Measurements from ENCODE around the gene ARID3C.
"Not testable (repeated sequence)": the region's sequence is repeated elsewhere in the genome, so short reads cannot be mapped to it uniquely, and the experiment has no call there.

ARID3C gene

DNA sequence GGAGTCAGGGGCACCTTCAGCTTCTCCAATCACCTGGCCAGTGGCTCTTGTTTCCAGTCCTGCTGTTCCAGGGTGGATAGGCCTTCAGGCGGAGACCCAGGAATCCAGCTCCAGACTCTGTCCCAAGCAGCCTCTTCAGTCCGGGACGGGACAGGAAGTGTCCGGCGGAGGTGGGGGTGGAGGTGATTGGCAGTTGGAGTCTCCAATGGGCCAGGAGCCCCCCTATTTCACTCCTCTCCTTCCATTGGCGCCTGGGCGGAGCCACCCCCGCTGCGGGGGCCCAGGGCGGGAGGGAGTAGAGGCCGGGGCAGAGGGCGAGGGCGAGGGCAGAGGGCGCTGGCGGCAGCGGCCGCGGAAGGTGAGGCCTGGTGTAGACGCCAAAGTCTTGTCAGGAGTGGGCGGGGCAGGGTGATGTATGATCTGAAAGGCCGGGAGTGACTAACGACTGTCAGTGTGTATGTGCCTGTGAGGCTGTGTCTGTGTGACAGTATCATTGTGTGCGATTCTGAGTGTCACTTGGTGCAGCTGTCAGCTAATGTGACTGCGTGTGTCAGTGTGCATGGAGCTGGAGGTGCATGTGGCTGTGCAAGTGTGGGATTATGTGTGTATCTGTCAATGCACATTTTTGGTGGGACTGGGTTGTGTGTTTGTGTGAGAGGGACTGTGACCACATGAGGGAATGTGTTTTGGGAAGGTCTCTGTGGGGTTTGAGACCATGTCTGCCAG is 23.2 kb upstream of the ARID3C start, which contains the start of gene IL11RA:
IL11RA (plus strand) TSS at position 310 of the 726 bp plus-strand sequence. CDS start 3,033 bp downstream, outside the sequence.
- ATAC-seq = peak; percentile 90 to 92

GRCh38 chr9:34651321-34651720 is 22.5 kb upstream of the ARID3C start:
- no peak for ATAC-seq

DNA sequence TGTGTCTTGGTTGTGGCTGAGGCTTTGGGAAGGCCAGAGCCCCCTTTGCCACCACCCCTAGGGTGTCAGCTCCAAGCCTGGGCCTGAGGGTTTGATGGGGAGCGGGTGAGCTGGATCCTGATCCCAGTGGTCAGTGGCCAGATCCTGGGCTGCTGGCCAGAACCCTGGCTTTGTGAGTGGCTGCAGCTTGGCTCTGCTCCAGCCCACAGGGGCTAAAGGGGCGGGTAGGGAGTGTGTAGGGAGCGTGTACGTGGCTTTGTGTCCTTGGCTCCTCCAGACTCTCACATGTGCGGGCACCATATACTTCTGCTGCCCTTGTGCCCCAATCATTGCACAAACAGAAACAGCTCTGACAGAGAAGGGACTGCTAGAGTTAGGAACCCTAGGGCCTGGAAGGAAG is 21.9 kb upstream of the ARID3C start:
- ATAC-seq = no peak

- ATAC-seq = no peak
Observed at GRCh38 chr9:34648673-34649072, 19.8 kb upstream of the ARID3C start.

GRCh38 chr9:34647651-34648050 is 18.8 kb upstream of the ARID3C start:
- ATAC-seq = no peak

DNA sequence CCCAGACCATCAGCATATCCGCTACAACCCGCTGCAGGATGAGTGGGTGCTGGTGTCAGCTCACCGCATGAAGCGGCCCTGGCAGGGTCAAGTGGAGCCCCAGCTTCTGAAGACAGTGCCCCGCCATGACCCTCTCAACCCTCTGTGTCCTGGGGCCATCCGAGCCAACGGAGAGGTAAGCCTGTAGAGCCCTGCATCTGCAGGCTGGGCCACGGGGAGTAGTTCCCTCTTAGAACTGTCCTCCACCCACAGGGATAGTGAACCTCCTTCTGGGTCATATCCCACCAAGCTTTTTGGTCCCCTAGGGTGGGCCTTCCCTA is 18.2 kb upstream of the ARID3C start:
- ATAC-seq = no peak

DNA sequence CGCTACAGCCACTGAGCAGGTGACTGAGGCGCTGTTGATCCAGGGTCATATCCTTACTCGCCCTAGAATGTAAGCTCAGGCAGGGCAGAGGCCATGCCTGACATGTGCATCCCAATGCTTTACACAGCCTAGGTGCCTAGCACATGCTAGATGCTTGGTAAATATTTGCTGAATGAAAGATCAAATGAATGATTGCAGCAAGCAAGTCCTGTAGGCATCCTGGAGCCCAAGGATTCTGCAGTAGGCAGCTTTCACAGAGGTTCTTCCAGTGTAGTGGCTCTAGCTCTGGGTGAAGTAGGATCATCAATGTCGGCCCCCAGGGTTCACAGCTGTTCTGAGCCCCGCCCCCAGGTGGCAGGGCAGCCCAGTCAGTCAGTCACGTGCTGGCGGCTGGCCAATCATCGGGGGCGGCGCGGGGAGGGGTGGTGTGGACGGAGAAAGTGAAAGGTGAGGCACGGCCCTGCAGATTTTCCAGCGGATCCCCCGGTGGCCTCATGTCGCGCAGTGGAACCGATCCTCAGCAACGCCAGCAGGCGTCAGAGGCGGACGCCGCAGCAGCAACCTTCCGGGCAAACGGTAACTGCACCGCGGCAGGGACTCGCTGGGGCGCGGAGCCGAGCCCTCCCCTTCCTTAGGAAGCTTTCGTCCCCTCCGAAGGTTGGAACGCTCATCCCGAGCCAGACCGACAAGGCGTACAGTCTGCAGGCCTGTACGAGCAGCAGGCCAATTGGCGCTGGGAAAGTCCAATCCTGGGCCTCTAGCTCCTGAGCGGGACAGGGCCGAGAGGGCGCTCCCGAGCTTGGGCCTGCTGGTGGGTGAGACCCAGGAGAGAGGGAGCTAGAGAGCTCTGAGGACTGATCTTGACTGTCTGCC is 17.6 kb upstream of the ARID3C start, which contains the start of gene GALT:
GALT (plus strand) TSS at position 465 of the 873 bp plus-strand sequence; CDS start at position 495, 30 bp downstream.
- peak; percentile 89 for ATAC-seq

DNA sequence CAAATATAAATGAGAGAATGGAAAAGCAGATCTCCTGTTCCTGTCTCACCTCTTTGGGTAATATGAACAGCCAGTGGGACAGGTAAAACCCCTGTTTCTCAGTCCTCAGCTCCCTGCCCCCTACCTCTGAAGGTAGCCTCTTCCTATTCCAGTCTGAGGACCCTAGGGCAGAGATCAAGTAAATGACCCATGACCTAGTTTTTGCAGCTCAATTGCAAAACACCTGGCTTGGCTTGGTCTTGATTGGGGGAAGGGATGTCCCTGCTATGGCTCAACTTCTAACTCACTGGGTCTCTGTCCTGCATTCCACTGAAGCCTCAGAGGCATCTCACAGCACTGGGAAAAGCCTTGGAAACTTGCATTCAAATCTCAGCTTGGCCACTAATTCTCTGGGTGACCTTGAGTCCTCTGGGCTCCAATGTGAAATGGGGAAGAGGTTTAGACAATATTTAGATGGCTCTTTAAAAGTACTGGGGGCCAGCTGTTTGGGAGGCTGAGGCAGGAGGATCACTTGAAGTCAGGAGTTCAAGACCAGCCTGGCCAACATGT is 16.0 kb upstream of the ARID3C start:
- ATAC-seq = no peak

DNA sequence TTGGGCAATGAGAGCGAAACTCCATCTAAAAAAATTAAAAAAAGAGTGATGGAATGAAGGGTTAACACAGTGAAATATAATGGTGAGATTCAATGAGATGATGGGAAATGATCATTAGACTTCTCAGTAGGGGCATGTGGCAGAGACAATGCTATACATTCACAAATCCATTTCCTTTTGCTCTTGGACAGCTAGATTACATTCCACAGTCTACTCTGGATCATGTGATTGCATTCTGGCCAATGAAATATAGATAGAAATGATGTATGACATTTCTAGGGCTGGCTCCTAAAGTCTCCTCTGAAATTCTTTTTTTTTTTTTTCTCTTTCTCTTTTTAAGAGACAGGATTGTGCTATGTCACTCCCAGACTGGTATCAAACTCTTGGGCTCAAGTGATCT is 13.8 kb upstream of the ARID3C start:
- no peak for ATAC-seq

DNA sequence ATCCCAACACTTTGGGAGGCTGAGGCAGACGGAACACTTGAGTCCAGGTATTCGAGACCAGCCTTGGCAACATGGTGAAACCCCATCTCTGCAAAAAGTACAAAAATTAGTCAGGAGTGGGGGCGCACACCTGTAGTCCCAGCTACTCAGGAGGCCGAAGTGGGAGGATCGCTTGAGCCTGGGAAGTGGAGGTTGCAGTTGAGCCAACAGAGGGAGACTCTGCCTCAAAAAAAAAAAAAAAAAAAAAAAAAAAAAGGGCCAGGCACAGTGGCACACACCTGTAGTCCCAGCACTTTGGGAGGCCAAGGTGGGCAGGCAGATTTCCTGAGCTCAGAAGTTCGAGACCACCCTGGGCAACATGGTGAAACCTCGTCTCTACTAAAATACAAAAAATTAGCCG is 10.5 kb upstream of the ARID3C start:
- ATAC-seq = not testable (repeated sequence)

DNA sequence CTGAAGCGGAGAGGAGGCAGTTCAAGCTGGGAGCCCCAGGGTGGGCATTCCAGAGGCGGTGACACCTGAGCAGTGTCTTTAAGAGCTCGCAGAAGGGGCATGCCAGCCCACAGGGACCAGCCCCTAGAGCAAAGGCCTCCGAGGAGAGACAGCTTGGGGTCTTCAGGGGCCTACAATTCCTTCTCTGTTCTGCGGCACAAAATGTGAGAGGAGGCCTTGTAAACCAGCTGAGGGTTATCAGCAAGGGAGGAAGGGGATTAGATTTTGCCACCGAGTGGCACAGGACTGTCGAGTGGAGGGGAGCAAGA is 9.2 kb upstream of the ARID3C start:
- no peak for ATAC-seq

- peak; percentile 89 to 92 for ATAC-seq
Observed at GRCh38 chr9:34637356-34638137, 8.7 kb upstream of the ARID3C start, which contains the start of gene SIGMAR1. TSS of gene SIGMAR1 (minus strand) at chr9:34637787. CDS start at chr9:34637697, 90 bp downstream.

DNA sequence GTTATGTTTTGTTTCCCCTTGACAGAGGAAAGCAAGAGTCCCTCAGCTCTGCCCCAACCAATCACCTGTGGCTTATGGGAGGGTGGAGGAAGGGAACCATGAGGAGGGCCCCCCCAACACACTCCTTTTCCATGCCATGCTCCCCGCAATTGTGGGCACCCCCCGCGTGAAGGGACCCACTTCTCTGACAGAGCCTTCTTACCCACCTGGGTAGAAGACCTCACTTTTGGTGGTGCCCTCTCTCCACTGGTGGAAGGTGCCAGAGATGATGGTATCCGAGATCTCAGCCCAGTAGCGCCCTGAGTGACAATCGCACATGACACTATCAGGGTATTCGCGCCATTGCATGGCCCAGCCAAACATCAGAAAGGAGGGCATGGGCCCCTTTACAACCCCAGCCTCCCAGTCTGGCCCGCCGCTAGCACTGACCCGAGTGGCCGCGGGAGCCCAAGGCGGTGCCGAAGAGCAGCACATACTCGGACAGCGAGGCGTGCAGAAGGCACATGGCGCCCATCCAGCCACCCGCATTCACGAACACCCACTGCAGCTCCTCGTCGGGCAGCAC is 8.0 kb upstream of the ARID3C start:
- peak; percentile 2 to 7 for ATAC-seq

GRCh38 chr9:34635556-34635955 is 6.7 kb upstream of the ARID3C start:
- no peak for ATAC-seq

DNA sequence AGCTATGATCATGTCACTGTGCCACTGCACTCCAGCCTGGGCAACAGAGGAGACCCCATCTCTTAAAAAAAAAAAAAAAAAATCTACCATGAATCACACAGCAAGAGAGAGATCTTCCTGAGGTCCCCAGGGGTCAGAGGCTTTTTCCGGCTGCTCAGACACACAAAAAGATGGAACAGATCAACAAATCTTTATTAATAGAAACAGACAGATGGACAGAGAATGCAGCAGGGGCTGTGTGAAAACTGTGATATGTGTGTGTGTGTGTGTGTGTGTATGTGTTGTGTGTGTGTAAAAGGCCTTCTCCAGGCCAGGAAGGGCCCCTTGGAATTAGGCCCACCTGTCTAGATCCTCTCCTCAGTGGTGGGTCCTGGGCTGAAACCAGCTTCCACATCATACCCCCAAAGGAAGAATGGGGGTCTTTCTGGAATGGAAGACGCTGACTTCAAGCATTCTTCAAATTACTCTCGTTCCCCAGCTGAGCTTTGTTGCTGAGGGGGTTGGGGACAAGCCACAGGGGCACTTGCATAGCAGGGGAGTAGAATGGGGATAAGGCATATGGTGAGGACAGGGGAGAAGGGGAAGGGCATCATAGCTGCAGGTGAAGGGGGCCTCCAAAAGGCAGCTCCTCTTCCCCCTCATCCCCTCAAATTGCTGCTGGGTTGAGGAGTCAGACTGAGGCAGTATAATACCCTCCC is 5.8 kb upstream of the ARID3C start:
- ATAC-seq = no peak

- peak in 1 of 2 donors; percentile 21 for ATAC-seq
Observed at GRCh38 chr9:34633851-34634550, 5.1 kb upstream of the ARID3C start.

DNA sequence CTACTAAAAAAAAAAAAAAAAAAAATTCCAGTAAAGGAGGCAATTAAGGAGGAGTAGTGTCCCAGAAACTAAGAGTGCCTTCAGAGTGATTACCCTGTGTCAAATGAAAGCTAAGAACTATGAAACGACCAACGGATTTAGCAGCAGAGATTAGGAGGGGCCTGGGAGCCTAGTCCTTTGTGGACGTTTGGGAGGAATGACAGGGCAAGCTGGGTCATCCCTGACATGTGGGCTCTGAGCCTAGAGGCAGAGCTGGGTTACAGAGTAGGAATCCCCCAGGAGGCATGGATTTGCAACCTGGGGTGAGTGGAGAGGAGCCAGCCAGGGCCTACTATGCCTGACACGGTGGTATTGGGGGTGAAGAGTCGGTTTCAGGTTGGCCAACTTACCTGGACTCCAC is 4.3 kb upstream of the ARID3C start:
- no peak for ATAC-seq

DNA sequence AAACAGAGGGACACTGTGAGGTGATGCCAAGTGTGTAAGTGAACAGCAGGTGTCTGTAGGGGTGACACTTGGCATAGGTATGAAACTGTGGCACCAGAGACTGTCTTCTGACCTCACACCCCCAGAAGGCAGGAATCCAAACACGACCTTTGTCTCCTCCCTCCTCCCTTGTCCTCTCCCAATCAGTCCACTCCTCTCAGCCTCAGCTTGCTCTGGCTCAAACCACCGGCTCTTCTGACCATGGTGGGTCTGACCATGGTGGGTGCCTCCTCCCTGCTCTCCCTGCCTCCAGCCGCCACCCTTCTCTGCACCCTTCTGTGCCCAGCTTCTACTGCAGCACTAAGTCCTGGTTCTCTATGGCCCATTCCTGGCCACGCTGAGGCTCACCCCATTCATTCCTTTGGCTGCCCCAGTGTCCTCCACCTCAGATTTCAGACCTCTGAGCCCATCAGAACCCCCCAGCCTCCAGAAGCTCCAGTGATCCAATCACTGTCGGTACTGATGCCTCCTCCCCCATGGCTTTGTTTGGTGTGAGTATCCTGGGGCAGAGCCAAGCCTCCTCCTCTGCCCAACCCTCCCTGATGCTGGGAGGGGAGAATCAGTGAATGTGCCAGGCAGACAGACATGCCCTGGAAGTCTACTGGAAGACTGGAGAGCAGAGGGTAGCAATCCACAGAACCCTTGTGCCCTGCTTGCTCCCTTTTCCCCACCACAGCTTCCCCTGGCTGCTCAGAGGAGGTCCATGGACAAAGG is 1.7 kb upstream of the ARID3C start:
- no peak for ATAC-seq

DNA sequence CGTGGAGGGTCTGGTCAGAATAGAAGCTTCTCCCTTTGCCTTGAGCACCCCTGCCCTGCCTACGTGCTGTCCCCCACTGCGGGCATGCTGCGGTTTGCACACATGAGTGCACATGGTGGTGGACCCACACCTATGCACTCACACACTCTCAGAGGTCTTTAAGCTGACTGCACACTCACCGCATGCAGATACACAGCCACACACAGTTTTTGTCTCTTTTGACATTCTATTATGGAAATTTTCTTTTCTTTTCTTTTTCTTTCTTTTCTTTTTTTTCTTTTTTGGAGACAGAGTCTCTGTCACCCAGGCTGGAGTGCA is 584 bp upstream of the ARID3C start:
- ATAC-seq = no peak
